Inflammatory macrophage treated with lipopolysaccharide for 1 hour (primary cell): Measurements from ENCODE around the gene ZBTB47.

Experiments used
- DNase-seq, 2 donors: peaks; one replicate each; pipeline ENCODE4 v3.0.0-alpha.2; 2020 to 2022

ZBTB47 gene

GRCh38 chr3:42666577-42666998 lies 13.1 kb downstream of the ZBTB47 start:
- DNase-seq: no peak

- no peak for DNase-seq
Observed at GRCh38 chr3:42667096-42667522, 13.6 kb downstream of the ZBTB47 start.

- DNase-seq: no peak
Observed at GRCh38 chr3:42667523-42668412, 14.3 kb downstream of the ZBTB47 start.

DNA sequence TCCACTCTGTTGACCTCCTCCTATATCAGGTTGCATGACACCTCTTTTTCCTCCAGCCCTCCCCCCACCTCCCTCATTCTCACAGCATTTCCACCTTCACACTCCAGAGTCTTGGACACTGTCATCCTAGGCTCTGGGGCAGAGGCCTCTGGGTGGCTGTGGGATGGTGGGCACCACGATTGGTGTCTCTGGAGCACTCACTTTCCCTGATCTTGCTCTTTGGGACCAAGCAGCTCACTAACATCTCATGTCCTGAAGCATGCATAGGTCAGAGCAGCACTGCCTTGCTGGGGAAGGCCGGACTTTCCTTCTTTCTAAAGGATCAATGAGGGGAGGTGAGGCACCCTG lies 14.9 kb downstream of the ZBTB47 start:
- DNase-seq: no peak

GRCh38 chr3:42668793-42669217 lies 15.3 kb downstream of the ZBTB47 start:
- DNase-seq: no peak

GRCh38 chr3:42670051-42670576 lies 16.6 kb downstream of the ZBTB47 start:
- DNase-seq: no peak

DNA sequence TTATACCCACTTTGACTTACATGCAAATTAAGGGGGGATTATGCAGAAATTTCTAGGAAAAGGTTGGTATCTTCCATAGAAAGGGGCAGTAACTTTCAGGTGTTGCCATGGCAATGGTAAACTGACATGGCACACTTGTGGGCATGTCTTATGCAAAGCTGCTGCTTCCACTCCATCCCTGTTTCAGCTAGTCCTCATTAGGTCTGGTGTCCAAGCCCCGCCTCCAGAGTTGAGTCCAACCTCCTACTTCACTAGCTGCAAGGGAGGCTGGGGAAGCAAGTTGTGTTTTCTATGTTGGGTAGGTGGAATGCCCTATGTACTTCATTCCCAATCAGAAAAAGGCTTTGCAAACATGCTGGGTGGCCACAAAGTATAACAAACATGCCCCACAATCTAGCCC lies 17.2 kb downstream of the ZBTB47 start:
- DNase-seq: no peak

- DNase-seq: peak; percentile 70 to 77
Observed at GRCh38 chr3:42672515-42672914, 19.0 kb downstream of the ZBTB47 start.

DNA sequence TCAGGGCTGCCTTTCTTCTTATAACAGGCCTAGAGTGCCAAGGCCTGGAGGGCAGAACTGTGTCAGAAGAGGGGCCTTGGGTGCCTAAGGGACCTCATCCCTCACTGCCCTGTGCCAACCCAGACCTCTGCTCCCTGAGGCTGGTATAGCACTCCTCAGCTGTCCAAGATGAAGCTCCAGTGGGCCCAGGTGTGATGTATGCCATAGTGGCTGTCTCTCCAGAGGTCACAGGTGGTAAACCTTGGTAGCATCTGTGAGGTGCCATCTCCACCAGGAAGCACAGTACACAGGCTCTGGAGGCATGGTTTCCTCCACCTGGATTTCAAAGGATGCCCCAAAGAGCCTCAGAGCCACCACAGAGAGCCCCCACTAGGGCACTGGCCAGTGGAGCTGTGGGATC lies 19.6 kb downstream of the ZBTB47 start:
- DNase-seq: no peak

- DNase-seq: no peak
Observed at GRCh38 chr3:42674146-42674545, 20.6 kb downstream of the ZBTB47 start.

GRCh38 chr3:42675909-42676308 lies 22.4 kb downstream of the ZBTB47 start:
- DNase-seq: no peak

- no peak for DNase-seq
Observed at GRCh38 chr3:42678447-42678846, 24.9 kb downstream of the ZBTB47 start.

DNA sequence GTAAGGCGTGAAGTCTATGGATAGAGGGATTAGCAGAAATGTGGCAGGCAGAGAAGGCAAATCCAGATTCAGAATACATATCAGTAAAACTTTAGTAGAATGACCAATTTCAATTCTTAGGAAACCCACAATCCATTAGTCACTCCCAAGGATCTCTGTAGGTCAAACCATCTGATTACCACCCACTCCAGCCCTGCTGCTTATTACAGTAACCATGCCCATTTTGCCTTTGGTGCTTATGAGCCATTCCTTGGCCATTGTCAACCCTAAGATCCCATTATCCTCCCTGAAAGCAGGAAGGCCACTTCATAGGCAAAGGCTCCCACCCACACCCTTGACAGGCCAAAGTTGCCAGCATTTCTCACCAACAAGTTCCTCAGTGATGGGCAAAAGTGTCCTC lies 26.8 kb downstream of the ZBTB47 start:
- peak; percentile 49 to 79 for DNase-seq

- no peak for DNase-seq
Observed at GRCh38 chr3:42680806-42681205, 27.3 kb downstream of the ZBTB47 start.

DNA sequence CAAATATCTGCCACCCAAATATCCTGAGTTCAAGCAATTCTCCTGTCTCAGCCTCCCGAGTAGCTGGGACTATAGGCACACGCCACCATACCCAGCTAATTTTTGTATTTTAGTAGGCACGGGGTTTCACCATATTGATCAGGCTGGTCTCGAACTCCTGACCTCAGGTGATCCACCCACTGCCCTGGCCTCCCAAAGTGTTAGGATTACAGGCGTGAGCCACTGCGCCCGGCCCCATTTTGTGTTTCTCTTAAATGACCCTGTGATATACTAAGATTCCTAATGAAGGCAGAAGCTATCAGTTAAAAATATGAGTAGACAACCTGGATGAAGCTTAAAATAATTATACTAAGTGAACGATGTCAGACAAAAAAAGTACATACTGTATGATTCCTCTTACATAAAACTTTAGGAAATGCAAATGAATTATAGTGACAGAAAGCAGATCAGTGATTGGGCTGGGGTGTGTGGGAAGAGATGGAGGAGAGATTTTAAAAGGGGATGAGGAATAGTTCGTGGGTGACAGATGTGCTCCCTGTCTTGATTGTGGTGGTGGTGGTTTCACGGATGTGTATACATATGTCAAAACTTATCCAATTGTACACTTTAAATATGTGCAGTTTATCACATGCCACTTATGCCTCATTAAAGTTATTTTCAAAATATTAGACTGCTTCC lies 28.0 kb downstream of the ZBTB47 start:
- DNase-seq: no peak

DNA sequence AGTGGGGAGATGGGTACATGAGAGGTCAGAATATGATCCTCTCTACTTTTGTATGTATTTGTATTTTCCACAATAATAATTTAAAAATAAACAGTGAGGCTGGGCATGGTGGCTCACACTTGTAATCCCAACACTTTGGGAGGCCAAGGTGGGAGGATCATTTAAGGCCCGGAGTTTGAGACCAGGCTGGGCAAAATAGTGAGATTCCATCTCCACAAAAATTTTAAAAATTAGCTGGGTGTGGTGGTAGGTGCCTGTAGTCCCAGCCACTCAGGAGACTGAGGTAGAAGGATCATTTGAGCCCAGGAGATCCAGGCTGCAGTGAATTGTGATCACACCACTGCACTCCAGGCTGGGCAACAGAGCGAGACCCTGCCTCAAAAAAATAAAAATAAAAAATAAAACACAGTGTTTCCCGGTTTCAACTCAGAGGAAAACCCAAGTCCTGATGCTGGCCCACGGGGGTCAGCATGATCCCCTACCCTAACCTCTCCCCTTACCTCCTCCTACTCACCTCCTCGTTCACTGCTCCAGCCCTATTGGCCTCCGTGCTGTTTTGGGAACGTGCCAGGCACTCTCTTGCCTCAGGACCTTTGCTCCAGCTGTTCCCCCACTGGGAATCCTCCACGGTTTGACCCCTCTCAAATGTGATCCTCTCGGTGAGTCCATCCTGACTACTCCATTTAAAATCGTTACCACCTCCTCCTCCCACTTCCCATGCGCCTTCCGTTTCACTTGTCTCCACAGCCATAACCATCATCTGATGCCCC lies 29.0 kb downstream of the ZBTB47 start:
- DNase-seq: no peak

DNA sequence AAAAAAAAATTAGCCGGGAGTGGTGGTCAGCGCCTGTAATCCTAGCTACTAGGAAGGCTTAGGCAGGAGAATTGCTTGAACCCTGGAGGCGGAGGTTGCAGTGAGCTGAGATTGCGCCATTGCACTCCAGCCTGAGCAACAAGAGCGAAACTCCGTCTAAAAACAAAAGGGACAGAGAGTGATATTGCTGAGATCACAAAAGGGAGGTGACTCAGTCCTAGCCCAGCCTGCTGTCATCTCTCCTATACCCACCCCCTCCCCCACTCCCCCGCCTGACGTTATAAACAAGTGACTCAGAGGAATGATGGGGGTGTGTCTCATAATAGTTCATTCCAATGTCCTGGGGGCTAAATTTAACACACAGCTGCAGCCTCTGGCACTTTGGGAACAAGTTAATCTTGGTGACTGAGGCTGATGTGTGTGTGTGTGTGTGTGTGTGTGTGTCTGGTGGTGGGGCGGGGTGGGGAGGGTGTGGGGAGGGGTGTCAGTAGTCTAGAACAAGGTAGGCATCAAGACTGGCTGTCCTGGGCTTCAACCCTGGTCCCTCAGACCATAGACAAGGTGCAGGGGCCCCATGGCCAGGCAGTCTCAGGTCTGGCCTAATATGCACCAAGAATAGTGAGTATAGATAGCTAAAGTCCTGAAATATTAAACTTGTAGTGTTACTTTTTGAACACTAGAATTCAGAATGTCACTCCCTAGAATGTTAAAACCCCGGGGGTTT lies 30.5 kb downstream of the ZBTB47 start:
- peak; percentile 83 to 93 for DNase-seq

- no peak for DNase-seq
Observed at GRCh38 chr3:42684632-42685362, 31.3 kb downstream of the ZBTB47 start.

GRCh38 chr3:42685363-42685881 lies 31.9 kb downstream of the ZBTB47 start, which contains the start of gene KLHL40:
KLHL40 (plus strand) TSS chr3:42685537; CDS start chr3:42685619, 82 bp downstream.
- no peak for DNase-seq

- DNase-seq: no peak
Observed at GRCh38 chr3:42685891-42686820, 32.7 kb downstream of the ZBTB47 start.
